IPS-18a (cell line): ENCODE results near the gene SERPINB2.
"Not testable (repeated sequence)": the region's sequence is repeated elsewhere in the genome, so short reads cannot be mapped to it uniquely, and the experiment has no call there.

Experiments used
- H3K27ac ChIP-seq: one replicate; pipeline ENCODE4 v1.5.1; 2013; ENCODE audit warnings: low read length
- H3K27me3 ChIP-seq: one replicate; pipeline ENCODE4 v1.6.1; 2013; ENCODE audit warnings: mild to moderate bottlenecking, low read length; ENCODE audit not compliant: control insufficient read depth, insufficient read depth
- H3K36me3 ChIP-seq: one replicate; pipeline ENCODE4 v1.6.1; 2013; ENCODE audit warnings: low read depth, low read length; ENCODE audit not compliant: control insufficient read depth
- H3K4me1 ChIP-seq: one replicate; pipeline ENCODE4 v1.6.1; 2013; ENCODE audit warnings: low read depth, low read length; ENCODE audit not compliant: control insufficient read depth
- H3K4me3 ChIP-seq: one replicate; pipeline ENCODE4 v1.5.1; 2013; ENCODE audit warnings: low read length
- H3K9ac ChIP-seq: one replicate; pipeline ENCODE4 v1.6.1; 2013; ENCODE audit warnings: mild to moderate bottlenecking, low read length, moderate library complexity
- H3K9me3 ChIP-seq: one replicate; pipeline ENCODE4 v1.6.1; 2013; ENCODE audit warnings: low read depth, low read length; ENCODE audit not compliant: control insufficient read depth

The SERPINB2 gene

GRCh38 chr18:63908858-63909257, 21.4 kb downstream of the SERPINB2 start:
- Histone ChIP-seq H3K4me1 (peaks cover 7% of the 10 kb centered on the region), H3K9ac (no peak overlapping the region), H3K27me3 (no peaks in the 10 kb centered on the region), H3K27ac (no peak overlapping the region), H3K9me3 (no peaks in the 10 kb centered on the region), H3K4me3 (no peak overlapping the region), H3K36me3 (no peaks in the 10 kb centered on the region)

- H3K27ac ChIP-seq = no peak overlapping the region
These were observed 22.4 kb downstream of the SERPINB2 start for GRCh38 chr18:63909870-63910269.

GRCh38 chr18:63917817-63918216, 30.3 kb downstream of the SERPINB2 start:
- Histone ChIP-seq H3K4me3 (no peak overlapping the region), H3K36me3 (no peaks in the 10 kb centered on the region), H3K9me3 (no peaks in the 10 kb centered on the region), H3K27ac (no peak overlapping the region), H3K27me3 (no peaks in the 10 kb centered on the region), H3K9ac (no peak overlapping the region), H3K4me1 (no peaks in the 10 kb centered on the region)

More at GRCh38 chr18:63909870-63910269, 22.4 kb downstream of the SERPINB2 start:
- Histone ChIP-seq H3K4me3 (no peak overlapping the region), H3K36me3 (no peaks in the 10 kb centered on the region), H3K9ac (no peak overlapping the region), H3K4me1 (peaks cover 7% of the 10 kb centered on the region), H3K27me3 (no peaks in the 10 kb centered on the region), H3K9me3 (no peaks in the 10 kb centered on the region)

GRCh38 chr18:63922049-63922448, 34.5 kb downstream of the SERPINB2 start:
- H3K27me3 ChIP-seq = no peaks in the 10 kb centered on the region

GRCh38 chr18:63924551-63924950, 37.0 kb downstream of the SERPINB2 start:
- H3K36me3 ChIP-seq = no peaks in the 10 kb centered on the region
- no peaks in the 10 kb centered on the region for H3K9me3 ChIP-seq
- H3K4me3 ChIP-seq = no peak overlapping the region
- peaks cover 3% of the 10 kb centered on the region for H3K4me1 ChIP-seq
- no peak overlapping the region for H3K27ac ChIP-seq
- no peaks in the 10 kb centered on the region for H3K27me3 ChIP-seq
- no peak overlapping the region for H3K9ac ChIP-seq

More at GRCh38 chr18:63922049-63922448, 34.5 kb downstream of the SERPINB2 start:
- no peak overlapping the region for H3K27ac ChIP-seq
- no peak overlapping the region for H3K4me3 ChIP-seq
- no peak overlapping the region for H3K9ac ChIP-seq
- H3K4me1 ChIP-seq = peaks cover 3% of the 10 kb centered on the region
- H3K9me3 ChIP-seq = no peaks in the 10 kb centered on the region
- no peaks in the 10 kb centered on the region for H3K36me3 ChIP-seq

- Histone ChIP-seq H3K9me3 (no peaks in the 10 kb centered on the region), H3K36me3 (no peaks in the 10 kb centered on the region), H3K9ac (no peak overlapping the region), H3K27ac (no peak overlapping the region), H3K4me3 (no peak overlapping the region), H3K27me3 (no peaks in the 10 kb centered on the region), H3K4me1 (peaks cover 3% of the 10 kb centered on the region)
These were observed 40.8 kb downstream of the SERPINB2 start for GRCh38 chr18:63928331-63928730.

GRCh38 chr18:63929369-63929768, 41.9 kb downstream of the SERPINB2 start:
- not testable (repeated sequence) for H3K4me1 ChIP-seq, H3K36me3 ChIP-seq, H3K27me3 ChIP-seq, H3K27ac ChIP-seq, H3K4me3 ChIP-seq, H3K9ac ChIP-seq, H3K9me3 ChIP-seq

- Histone ChIP-seq H3K4me1 (no peaks in the 10 kb centered on the region), H3K4me3 (no peak overlapping the region), H3K36me3 (no peaks in the 10 kb centered on the region), H3K27me3 (peaks cover 11% of the 10 kb centered on the region), H3K9me3 (no peaks in the 10 kb centered on the region), H3K27ac (no peak overlapping the region), H3K9ac (no peak overlapping the region)
These were observed 43.4 kb downstream of the SERPINB2 start for GRCh38 chr18:63930773-63931354.

GRCh38 chr18:63936156-63936931, 48.8 kb downstream of the SERPINB2 start:
- H3K4me3 ChIP-seq = peak overlapping the region; percentile 70
- no peak overlapping the region for H3K27ac ChIP-seq
- H3K9ac ChIP-seq = no peak overlapping the region

GRCh38 chr18:63936932-63937393, 49.5 kb downstream of the SERPINB2 start:
- H3K9ac ChIP-seq = no peak overlapping the region
- no peaks in the 10 kb centered on the region for H3K9me3 ChIP-seq
- no peaks in the 10 kb centered on the region for H3K36me3 ChIP-seq
- no peak overlapping the region for H3K27ac ChIP-seq
- peaks cover 34% of the 10 kb centered on the region for H3K27me3 ChIP-seq
- H3K4me1 ChIP-seq = no peaks in the 10 kb centered on the region
- peak overlapping the region; percentile 70 for H3K4me3 ChIP-seq

More at GRCh38 chr18:63936156-63936931, 48.8 kb downstream of the SERPINB2 start:
- Histone ChIP-seq H3K27me3 (peaks cover 34% of the 10 kb centered on the region), H3K36me3 (no peaks in the 10 kb centered on the region), H3K9me3 (no peaks in the 10 kb centered on the region), H3K4me1 (no peaks in the 10 kb centered on the region)

- Histone ChIP-seq H3K4me3 (no peak overlapping the region), H3K27ac (no peak overlapping the region), H3K36me3 (no peaks in the 10 kb centered on the region), H3K9me3 (no peaks in the 10 kb centered on the region), H3K9ac (no peak overlapping the region), H3K27me3 (peaks cover 29% of the 10 kb centered on the region), H3K4me1 (no peaks in the 10 kb centered on the region)
These were observed 52.5 kb downstream of the SERPINB2 start for GRCh38 chr18:63940008-63940407.
